ENCODE results near the gene CCDC191.
A peak's percentile ranks its signal among the peaks of the same experiment; 100 is the strongest.

CCDC191 gene, protein sequence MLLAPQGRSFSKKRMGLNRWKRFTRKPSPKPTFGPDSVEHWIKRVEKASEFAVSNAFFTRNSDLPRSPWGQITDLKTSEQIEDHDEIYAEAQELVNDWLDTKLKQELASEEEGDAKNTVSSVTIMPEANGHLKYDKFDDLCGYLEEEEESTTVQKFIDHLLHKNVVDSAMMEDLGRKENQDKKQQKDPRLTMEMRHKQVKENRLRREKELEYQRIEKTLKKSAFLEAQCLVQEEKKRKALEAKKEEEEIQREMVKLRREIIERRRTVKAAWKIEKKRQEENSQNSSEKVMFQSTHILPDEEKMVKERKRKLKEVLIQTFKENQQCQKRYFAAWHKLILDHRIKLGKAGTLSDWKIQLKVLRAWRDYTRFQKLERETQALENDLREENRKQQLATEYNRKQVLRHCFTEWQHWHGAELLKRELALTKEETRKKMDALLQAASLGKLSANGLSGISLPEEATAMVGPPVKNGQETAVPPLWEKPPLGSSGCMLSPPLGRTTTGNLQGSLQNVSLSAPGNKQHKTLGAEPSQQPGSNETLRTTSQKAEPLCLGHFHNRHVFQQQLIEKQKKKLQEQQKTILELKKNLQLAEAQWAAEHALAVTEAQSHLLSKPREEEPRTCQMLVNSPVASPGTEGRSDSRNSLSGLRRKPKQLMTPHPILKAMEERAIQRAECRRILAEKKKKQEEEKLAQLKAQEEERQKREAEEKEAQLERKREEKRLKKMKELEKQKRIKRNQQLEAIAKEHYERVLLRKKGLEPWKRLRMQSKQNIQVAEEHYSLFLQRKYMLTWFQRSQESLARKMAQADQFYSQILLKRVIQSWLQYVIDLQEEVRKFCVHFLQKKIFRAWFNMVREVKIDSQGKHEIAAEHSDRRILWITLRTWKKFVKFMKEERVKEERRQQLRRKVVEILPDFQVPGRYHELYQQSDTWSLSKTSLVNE

DNA sequence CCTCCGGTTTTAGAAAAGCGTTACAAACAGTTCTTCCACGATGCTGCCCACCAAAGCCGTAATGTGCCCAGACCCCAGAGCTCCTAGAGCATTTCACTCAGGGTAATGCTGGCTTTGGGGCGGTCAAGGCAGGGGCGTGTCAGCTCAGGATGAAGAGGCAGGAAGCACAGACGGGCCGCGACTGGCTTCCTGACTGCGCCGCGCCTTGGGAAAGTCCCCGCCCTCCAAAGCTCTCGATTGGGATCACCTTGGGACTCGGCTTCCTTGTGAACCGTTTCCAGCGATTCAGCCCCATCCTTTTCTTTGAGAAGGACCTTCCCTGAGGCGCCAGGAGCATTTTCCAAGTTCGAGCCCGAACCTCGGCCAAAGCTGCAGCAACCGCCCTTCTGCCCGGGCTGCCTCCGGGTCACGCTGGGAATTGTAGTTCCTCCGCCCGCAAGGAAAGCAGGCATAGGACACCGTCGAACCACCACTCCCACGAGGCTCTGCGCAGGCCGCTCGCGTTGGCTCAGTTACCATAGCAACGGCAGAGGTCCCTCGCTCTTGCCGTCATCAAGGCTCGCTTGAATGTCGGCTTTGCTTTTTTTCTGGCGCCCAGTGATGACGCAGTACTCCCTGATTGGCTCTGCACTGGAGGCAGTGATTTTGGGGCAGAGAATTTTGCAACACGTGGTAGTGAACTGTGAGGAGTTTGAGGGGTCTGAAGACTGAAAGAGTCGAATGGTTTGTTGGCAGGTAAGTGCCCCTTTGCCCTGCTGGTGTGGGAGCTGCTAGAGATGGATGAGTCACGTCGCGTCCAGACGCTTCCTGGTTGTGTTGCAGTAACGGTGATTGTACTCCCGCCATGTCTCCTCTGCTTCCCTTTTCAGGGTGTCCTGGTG lies at the start of gene CCDC191, which contains the start of gene QTRT2:
Gene CCDC191, minus strand, starts transcription at position 397 of the 881 bp plus-strand sequence. Its CDS starts 60 bp downstream, at position 337.
Gene QTRT2, plus strand, starts transcription at position 608 of the 881 bp plus-strand sequence. CDS start 8,521 bp downstream, outside the sequence.
- peak; percentile 100 for DNase-seq

DNA sequence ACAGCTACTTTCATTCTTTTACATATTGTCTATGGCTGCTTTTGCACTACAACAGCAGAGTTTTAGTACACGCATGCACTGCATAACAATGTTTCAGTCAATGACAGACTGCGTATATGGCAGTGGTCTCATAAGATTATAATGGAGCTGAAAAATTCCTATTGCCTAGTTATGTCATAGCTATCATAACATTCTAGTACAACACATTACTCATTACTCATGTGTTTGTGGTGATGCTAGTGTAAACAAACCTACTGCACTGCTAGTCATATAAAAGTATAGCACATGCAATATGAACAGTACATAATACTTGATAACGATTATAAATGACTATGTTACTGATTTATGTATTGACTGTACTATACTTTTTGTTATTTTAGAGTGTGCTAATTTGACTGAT lies 48.1 kb upstream of the CCDC191 start:
- no peak for DNase-seq

DNA sequence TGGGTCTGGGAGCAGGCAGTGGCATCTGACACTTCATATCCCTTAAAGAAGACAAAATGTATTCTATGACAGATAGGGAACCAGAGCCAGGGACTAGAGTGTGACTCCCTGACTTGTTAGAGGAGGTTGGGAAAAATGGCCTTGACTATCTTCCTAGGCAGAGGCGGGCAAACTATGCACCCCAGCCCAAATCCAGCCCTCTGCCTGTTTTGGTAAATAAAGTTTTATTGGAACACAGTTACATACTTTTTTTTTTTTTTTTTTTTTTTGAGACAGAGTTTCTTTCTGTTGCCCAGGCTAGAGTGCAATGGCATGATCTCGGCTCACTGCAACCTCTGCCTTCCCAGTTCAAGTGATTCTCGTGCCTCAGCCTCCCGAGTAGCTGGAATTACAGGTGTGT lies 47.5 kb upstream of the CCDC191 start:
- DNase-seq: no peak

DNA sequence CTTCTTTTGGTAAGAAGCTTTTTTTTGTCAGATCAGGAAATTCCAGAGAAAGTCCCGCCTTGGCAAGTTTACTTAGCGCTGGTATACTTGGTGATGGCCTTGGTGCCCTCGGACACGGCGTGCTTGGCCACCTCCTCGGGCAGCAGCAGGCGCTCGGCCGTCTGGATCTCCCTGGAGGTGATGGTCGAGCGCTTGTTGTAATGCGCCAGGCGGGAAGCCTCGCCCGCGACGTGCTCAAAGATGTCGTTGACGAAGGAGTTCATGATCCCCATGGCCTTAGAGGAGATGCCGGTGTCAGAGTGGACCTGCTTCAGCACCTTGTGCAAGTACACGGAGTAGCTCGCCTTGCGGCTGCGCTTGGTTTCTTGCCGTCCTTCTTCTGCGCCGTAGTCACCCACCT lies 46.9 kb upstream of the CCDC191 start:
- no peak for DNase-seq

DNA sequence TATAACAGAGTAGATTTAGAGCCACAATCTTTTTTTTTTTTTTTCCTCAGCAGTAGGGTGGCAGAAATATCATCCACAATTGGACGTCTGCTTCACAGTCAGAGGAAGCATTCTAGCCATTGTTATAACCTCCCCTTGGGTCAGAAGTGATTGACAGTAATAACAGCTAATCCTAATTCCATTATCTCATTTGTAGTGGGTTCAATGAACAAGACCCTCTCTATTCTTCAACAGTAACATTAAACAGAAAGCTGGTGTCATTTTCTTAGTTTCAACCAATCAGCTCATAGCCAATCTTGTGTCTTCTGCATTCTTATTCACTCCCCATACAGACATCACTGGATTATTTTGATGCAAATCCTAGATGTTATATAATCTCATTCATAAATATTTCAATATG lies 44.8 kb upstream of the CCDC191 start:
- no peak for DNase-seq

DNA sequence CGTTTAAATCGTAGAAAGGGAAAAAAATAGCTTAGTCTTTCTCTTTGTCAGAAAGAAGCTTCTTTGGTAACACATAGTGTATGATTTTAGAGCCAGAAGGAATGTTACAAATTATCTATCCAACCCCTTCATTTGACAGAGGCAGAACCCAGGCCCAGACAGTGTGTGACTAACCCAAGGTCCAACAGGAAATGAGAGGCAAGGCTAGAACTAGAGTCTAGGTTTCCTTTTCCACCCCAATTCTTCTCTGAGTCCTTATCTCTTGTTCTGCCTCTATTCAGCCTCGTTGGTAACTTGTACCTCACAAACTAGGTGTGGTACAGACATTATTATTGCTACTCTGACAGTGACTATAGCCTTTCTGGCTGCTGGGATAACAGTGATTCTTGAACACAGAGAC lies 39.5 kb upstream of the CCDC191 start:
- no peak for DNase-seq

DNA sequence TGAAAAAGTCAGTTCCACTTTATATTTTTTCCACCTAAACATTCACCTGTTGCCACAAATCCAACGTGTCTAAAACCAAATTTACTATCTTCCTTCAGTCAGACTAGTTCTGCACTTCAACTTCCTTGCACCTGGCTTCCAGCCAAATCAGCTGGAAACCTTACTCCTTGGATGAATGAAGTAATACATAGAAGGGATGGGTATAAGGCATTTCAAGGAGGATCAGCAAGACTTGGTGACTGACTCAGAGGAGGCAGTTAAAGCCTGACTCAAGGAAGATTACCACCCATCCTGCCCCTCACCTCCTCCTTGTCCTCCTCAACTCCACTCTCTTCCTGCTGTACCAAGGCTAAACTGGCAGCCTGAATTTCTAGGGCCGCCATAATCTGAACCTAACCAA lies 37.3 kb upstream of the CCDC191 start:
- DNase-seq: peak; percentile 20

DNA sequence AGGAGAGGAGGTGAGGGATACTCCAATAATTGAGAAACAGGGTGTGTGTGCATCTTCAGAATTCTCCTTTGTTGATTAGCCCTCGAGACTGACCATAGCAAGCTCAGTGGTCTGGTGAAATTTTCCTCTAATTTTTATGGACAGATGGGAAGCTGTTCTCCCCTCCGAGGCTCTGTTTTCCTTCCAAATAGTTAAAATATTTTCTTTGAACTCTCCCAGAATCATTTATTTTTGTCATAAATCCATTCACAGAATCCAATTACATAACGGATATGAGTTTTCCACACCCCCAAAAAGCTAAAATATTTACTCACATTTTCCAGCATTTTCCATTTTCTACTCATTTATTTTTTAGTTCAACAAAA lies 36.7 kb upstream of the CCDC191 start:
- no peak for DNase-seq

DNA sequence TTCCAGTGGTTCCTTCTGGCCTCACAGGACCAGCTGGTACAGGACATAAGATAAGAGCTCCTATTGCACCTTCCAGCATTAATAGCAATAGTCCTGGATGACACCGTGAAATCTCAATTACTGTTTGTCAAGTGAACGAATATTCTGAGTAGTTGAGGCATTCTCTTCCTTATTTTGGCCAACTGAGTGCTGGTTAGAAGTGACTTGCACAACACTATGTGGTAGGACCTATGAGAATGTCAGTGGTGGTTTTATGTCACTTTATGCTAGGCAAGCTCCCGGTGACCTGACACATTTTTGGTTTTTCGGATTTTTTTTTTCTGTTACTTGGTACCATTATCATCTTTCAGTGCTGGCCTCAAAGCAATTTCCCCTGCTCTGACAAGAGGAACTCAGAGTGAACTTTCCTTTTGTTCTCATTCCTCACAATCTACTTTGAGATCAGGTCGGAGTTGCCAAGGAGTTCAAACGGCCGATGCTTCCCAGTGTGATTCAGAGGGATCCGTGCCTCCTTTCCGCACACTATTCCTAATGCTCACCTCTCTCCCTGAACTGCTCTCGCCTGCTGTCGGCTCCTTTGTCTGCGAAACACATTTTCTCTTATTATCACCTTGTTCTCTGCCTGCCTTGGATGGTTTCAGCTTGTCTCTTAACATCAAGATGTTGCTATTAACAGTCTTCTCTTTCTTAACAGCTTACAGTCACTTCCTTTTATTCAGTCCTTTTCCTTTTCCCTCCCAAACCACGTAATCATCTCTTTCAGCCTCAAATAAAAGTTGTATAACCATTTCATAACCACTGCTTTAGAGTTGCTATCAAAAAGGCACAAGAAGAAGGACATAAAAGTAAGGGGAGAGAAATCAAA lies 36.1 kb upstream of the CCDC191 start:
- DNase-seq: peak; percentile 18 to 23

DNA sequence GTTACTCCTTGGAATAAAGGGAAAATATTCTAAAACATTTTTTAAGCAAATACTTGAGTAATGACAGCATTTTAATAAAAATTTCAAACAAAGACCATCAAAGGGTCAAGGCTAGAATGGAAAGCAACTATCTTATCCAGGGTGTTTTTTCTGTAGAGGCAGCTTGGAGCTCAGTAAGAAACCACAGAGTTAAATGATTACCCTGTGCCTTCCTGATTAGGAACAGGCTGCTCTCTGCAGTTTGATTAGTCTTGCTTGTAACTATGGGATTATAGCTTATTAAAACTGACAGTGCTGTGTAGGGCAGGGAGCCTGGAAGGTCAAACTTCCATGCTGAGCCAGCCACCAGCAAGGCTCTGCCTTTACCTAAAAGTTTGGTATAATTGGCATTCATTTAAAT lies 33.3 kb upstream of the CCDC191 start:
- DNase-seq: no peak

DNA sequence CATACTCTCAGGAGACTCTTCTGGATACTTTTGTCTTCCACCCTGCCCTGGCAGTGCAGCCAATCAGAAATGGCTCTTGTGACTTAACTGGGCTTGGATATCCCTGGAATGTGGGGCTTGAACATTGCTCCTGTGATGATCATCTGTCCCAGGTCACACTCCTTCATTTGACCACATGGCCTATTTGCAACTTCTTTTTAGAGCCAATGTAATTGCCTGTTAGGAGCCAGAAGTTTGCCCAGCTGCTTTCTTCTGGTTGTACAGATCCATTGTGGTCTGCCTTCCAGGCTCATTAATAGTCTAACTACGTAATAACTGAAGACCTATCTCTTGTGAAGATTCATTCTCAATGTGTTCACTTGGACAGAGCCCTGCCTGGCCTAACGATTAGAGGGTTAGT lies 30.0 kb upstream of the CCDC191 start:
- DNase-seq: no peak

DNA sequence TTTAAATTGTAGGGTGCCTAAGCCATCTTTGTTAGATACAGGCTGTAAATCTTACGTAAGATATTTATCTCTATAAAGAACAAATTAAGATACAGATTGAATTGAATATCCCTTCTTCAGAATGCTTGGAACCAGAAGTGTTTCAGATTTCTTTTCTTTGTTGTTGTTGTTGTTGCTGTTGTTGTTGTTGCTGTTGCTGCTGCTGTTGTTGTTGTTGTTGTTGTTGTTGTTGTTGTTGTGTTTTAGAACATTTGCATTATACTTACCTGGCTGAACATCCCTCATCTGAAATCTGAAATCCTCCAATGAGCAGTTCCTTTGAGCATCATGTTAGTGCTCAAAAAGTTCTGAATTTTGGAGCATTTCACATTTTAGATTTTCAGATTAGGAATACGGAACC lies 26.8 kb upstream of the CCDC191 start:
- no peak for DNase-seq

DNA sequence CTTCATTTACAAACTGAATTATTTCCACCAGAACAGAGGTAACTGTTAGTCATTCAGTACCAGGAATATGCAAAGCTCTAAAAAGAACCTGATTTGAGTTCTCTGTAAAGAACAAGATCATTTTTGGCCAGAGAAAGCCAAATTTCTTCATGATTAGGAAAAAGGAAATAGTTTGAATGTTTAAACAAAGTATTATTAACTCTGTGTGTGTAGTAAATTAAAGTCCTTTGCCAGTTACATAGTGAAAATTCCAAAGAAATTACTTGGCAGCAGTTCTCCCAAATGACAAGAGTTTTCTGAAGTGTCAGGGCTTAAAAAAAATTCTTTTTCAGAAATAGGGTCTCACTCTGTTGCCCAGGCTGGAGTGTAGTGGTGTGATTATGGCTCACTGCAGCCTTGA lies 24.7 kb upstream of the CCDC191 start:
- DNase-seq: no peak

DNA sequence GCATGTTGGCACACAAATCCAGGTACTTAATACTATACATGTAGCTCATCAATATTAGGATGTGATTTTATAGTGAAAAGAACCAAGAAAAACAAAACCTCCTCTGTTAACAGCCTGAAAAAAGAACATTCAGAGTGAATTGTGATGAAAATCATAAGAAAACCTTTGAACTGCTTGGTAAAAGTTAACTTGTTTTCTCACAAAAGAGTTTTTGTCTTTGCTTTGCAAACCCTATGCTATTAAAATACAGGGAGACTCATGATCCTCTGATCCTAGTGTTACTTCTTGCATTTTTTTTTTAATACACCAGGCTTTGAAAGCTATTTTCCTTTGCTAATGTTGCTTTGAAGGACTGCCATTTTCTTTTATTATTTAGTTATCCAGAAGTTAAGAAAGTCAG lies 23.9 kb upstream of the CCDC191 start:
- DNase-seq: no peak

DNA sequence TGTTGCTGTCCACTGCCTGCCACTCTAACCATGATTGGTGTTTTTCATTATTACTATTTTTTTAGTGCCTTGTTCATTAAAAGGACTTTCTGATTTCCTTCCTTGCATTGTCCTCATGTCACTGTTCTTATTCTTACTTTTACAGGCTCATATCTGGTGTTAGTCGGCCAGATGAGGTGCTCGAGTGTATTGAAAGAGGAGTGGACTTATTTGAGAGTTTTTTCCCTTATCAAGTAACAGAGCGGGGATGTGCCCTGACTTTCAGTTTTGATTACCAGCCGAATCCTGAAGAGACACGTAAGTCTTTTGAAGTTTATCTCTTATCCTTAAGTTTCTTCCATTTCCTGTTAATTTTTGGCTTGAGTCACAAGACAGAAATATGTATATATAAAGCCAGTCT lies 23.4 kb upstream of the CCDC191 start:
- DNase-seq: no peak

DNA sequence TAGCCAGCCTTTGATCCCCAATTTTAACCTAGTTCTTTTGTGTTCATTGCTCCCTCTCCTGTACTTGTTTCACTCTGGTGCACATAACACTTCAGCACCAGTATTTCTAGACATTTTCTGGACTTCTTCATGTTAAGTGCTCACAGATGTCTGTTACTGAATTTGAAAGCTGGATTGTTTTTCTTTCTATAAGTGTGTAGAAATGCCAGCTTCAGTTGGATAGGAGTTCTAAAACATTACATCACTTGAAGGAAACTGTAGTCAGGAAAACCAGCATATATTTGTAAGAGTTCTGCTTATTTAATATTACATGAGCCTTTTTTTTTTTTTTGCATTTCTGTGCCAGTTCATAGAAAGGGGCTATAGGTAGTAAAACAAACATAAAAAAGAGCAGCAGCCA lies 21.8 kb upstream of the CCDC191 start:
- DNase-seq: no peak

DNA sequence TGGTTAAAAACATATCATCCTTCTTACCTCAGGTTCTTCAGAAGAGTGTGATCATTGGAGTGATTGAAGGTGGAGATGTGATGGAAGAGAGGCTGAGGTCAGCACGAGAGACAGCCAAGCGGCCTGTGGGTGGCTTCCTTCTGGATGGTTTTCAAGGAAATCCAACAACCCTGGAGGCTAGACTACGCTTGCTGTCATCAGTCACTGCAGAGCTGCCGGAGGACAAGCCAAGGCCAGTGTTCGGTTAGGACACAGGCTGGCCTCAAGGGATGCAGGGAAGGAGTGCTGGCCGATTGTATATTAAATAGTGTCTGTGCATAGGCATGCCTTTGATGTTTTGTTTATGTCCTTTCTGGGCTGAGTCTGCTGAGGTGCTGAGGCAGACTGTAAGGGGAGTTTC lies 20.4 kb upstream of the CCDC191 start:
- no peak for DNase-seq

DNA sequence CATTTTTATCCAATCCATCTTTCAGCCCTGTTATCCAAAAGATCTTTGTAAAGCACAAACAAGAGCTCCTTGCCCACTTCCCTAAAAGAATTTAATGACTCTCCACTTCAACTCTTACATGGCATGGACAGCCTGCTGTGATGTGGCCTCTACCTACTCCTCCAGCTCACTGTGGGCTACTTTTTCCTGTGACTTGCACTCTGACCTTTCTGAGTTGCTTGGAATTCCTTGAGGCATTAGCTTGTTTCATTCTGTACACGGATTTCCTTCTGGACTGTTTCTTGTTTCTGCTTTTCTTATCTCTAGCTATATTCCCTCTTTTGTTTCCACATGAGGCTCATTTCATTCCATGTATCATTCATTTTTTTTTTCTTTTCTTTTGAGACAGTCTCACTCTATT lies 15.5 kb upstream of the CCDC191 start:
- DNase-seq: no peak

DNA sequence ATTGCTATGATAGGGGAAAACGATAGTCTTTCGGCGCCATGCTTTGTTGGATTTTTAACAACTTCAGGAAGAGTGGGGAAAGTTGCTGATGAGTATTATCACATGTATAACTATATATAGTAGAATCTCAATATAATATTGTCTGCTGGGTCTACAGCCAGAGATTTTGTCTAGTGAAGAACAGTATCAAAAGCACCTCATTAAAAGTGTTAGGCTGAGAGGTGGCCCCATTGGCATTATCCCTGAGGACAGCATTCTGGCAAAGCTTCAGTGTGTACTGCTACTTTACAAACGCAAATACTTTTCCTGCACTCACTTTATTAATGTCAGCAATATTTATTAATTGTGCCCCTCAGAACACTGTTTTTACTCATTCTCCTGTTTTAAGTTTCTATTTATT lies 12.0 kb upstream of the CCDC191 start:
- DNase-seq: no peak

DNA sequence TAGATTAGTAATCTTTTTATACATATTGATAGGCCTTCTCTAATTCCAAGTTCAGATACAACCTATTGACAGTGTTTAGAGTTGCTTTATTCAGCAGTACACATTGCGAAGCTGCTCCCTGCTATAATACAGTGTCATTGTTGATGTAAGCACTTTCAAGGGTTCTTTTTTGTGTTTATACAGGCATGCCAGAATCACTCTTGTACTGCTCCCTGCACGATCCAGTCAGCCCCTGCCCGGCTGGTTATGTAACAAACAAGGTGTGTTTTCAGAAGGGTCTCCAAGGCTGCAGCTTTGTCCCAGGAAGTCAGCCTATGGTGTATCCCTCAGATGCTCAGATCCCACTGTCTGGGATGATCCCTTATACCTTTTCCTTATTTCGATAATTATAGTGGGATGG lies 11.5 kb upstream of the CCDC191 start:
- DNase-seq: no peak

DNA sequence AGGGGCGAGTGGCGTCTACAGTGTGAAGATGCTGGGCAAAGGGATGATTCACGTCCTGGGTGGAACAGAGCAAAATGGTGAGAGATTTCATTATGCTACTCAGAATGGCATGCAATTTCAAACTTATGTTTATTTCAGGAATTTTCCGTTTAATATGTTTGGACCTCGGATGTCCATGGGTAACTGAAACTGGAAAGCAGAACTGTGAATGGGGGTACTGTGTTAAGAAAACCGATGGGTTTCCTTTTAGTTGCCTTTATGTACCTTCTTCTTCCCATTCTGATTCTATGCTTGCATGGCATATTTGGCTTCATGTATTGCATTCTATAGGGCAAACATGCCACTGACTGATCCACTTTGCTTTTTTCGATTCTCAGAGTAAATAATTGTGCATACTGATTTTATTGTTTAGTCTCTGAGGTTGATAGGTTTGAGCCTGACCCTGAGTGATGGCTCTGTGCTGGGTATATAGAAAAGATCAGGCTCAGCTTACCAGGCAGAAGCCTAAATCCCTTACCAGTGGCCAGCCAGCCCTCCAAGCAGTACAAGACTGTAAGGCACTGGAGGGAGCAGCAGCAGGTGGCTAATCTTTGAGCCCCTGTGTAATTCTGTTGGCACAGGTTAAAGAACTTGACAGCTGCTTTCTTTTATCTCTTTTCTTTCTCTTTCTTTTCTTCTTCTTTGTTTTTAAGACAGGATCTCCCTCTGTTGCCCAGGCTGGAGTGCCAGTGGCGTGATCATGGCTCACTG lies 4.8 kb upstream of the CCDC191 start:
- DNase-seq: no peak
